Thyroid gland (tissue), 4 donors: ENCODE data around the gene FAM3A. TPM values are rescaled to one million over a fixed set of nuclear protein-coding genes. Genes with fewer than 3 reads are reported as not detected.

ENCODE experiments used
- DNase-seq, 2 donors: peaks; one replicate each; pipeline ENCODE4 v3.0.0-alpha.2; 2019
- H3K27ac ChIP-seq, 3 donors: fragments of 200-600 bp; sonication (generic); 1 replicate in 2 of 3; 2 replicates in 1 of 3; pipeline ENCODE4 v1.5.1; 2016 to 2019; ENCODE audit warnings: mild to moderate bottlenecking in 1 of 3, moderate library complexity in 1 of 3
- H3K27me3 ChIP-seq: fragments of 200-600 bp; sonication (generic); one replicate; pipeline ENCODE4 v1.5.1; 2019
- H3K36me3 ChIP-seq, 2 donors: fragments of 200-600 bp; sonication (generic); one replicate each; pipeline ENCODE4 v1.5.1; 2016 to 2019
- H3K4me1 ChIP-seq, 2 donors: fragments of 200-600 bp; sonication (generic); one replicate each; pipeline ENCODE4 v1.5.1; 2017 to 2019
- H3K4me3 ChIP-seq, 3 donors: fragments of 200-600 bp; sonication (generic); replicated peaks in 1 of 3; 1 replicate in 2 of 3; 2 replicates in 1 of 3; pipeline ENCODE4 v1.5.1; 2016; ENCODE audit warnings: mild to moderate bottlenecking in 1 of 3
- H3K9me3 ChIP-seq: fragments of 200-600 bp; sonication (generic); one replicate; pipeline ENCODE4 v1.5.1; 2017
- CTCF ChIP-seq, 6 experiments: fragments of 200-600 bp in 3 of 6; fragments of 450-650 bp in 3 of 6; sonication (generic) in 3 of 6; IDR thresholded peaks; one replicate each; pipeline ENCODE4 v1.5.1; 2016 to 2019; ENCODE audit warnings: antibody characterized with exemption in 6 of 6, mild to moderate bottlenecking in 2 of 6, inconsistent platforms in 1 of 6, moderate library complexity in 1 of 6
- POLR2A ChIP-seq, 2 donors: fragments of 450-650 bp; IDR thresholded peaks; one replicate each; pipeline ENCODE4 v1.6.1; 2017; ENCODE audit warnings: antibody characterized with exemption in 2 of 2, mild to moderate bottlenecking in 2 of 2, moderate library complexity in 1 of 2
- WGBS, 2 donors: methylation state at CpG; one replicate each; pipeline ENCODE4 v1.1.5; 2017; 5-methylcytosine and 5-hydroxymethylcytosine counted together
- intact Hi-C: fragments of 100-400 bp; cut with DNase I; formaldehyde crosslinking; loops from one replicate; pipeline ENCODE4 v1.15.1; 2023
- total RNA-seq, 4 donors: library from RNA; depleted of rRNA; stranded (reverse); fragments of >200 nt; gene quantifications; one replicate each; pipeline ENCODE4 v1.2.3, GENCODE V29; 2016

FAM3A gene
- total RNA-seq, 4 donors from 2014 or later = 56.3 to 67.7 (median 65.3) TPM

- WGBS, 2 donors = 98% methylated on average over 2 of the region's 2 CpGs
- intact Hi-C loops = no loop called here
- no peak overlapping the region for H3K27ac ChIP-seq
- no peaks in the 10 kb centered on the region for H3K36me3 ChIP-seq
- peaks cover 5 to 10% of the 10 kb centered on the region in 2 donors for H3K4me1 ChIP-seq
- no peak overlapping the region for H3K4me3 ChIP-seq
- H3K9me3 ChIP-seq = no peaks in the 10 kb centered on the region
- no peak for DNase-seq
- TF ChIP-seq CTCF (IDR thresholded peaks at IDR 0.05) (no peak), POLR2A (IDR thresholded peaks at IDR 0.05) (no peak)
- no peaks in the 10 kb centered on the region for H3K27me3 ChIP-seq
Measured at GRCh38 chrX:154513716-154514115, 2.3 kb downstream of the FAM3A start.

- no peaks in the 10 kb centered on the region for H3K9me3 ChIP-seq
- 97% methylated on average over 11 to 15 of the region's 16 CpGs for WGBS, 2 donors
- no peak for TF ChIP-seq POLR2A (IDR thresholded peaks at IDR 0.05)
- no peak for TF ChIP-seq CTCF (IDR thresholded peaks at IDR 0.05)
- H3K36me3 ChIP-seq = no peaks in the 10 kb centered on the region
- no peak overlapping the region for H3K27ac ChIP-seq
- intact Hi-C loops = no loop called here
- H3K4me1 ChIP-seq = peaks cover 5 to 10% of the 10 kb centered on the region in 2 donors
- no peak overlapping the region for H3K4me3 ChIP-seq
- no peak for DNase-seq
- no peaks in the 10 kb centered on the region for H3K27me3 ChIP-seq
Measured at GRCh38 chrX:154512879-154513553, 3.0 kb downstream of the FAM3A start.

GRCh38 chrX:154511761-154512160 is 4.3 kb downstream of the FAM3A start:
- TF ChIP-seq POLR2A (IDR thresholded peaks at IDR 0.05) = no peak
- TF ChIP-seq CTCF (IDR thresholded peaks at IDR 0.05) = no peak
- Histone ChIP-seq H3K36me3 (peaks cover 3 to 6% of the 10 kb centered on the region in 2 donors), H3K4me3 (no peak overlapping the region), H3K4me1 (peaks cover 1 to 5% of the 10 kb centered on the region in 2 donors), H3K27me3 (no peaks in the 10 kb centered on the region), H3K9me3 (no peaks in the 10 kb centered on the region), H3K27ac (no peak overlapping the region)
- no peak for DNase-seq
- WGBS, 2 donors = 73 to 90% methylated on average over 4 to 5 of the region's 12 CpGs
- intact Hi-C loops = no loop called here

- no peaks in the 10 kb centered on the region for H3K27me3 ChIP-seq
- H3K27ac ChIP-seq = no peak overlapping the region
- WGBS, 2 donors = 98 to 100% methylated on average over 5 of the region's 5 CpGs
- no peaks in the 10 kb centered on the region for H3K9me3 ChIP-seq
- intact Hi-C loops = no loop called here
- DNase-seq = no peak
- no peak for TF ChIP-seq CTCF (IDR thresholded peaks at IDR 0.05)
- no peak for TF ChIP-seq POLR2A (IDR thresholded peaks at IDR 0.05)
- no peak overlapping the region for H3K4me3 ChIP-seq
- H3K4me1 ChIP-seq = no peaks in the 10 kb centered on the region
- peaks cover 3 to 6% of the 10 kb centered on the region in 2 donors for H3K36me3 ChIP-seq
Measured at GRCh38 chrX:154509455-154509854, 6.6 kb downstream of the FAM3A start.

GRCh38 chrX:154508384-154508745 is 7.7 kb downstream of the FAM3A start:
- Histone ChIP-seq H3K27ac (no peak overlapping the region), H3K4me3 (no peak overlapping the region), H3K36me3 (peaks cover 3 to 6% of the 10 kb centered on the region in 2 donors), H3K27me3 (no peaks in the 10 kb centered on the region), H3K4me1 (no peaks in the 10 kb centered on the region), H3K9me3 (no peaks in the 10 kb centered on the region)
- WGBS, 2 donors = 100% methylated on average over 1 of the region's 13 CpGs; no CpG with 5 or more reads in 1 of the 2 donors
- intact Hi-C loops = no loop called here
- DNase-seq = no peak
- TF ChIP-seq POLR2A (IDR thresholded peaks at IDR 0.05) = no peak
- no peak for TF ChIP-seq CTCF (IDR thresholded peaks at IDR 0.05)
